NCI-H1417 (cell line): ENCODE results near the gene SMIM27.

Experiments used
- DNase-seq, 3 experiments: peaks; one replicate each; lab custom pipeline; 2025; lab: John Stamatoyannopoulos, UW

SMIM27 gene

DNA sequence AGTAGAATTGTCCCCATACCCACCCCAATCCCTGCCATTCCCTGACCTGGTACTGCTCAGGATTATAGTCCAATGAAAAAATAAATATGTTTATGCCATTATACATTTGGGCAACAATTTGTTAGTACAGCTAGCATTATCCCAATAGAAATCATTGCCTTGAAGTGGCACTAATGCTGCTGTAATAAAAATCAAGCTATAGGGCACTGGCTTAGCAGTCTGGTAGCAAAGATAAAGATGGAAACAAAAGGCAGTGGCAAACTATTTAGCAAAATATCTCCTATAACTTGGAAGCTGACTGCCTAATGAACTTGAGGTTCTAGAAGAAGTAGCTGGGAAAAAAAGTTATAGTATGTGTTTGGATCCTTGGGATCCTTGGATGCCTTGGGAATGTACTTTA is 2.5 kb downstream of the SMIM27 start:
- DNase-seq: no peak

DNA sequence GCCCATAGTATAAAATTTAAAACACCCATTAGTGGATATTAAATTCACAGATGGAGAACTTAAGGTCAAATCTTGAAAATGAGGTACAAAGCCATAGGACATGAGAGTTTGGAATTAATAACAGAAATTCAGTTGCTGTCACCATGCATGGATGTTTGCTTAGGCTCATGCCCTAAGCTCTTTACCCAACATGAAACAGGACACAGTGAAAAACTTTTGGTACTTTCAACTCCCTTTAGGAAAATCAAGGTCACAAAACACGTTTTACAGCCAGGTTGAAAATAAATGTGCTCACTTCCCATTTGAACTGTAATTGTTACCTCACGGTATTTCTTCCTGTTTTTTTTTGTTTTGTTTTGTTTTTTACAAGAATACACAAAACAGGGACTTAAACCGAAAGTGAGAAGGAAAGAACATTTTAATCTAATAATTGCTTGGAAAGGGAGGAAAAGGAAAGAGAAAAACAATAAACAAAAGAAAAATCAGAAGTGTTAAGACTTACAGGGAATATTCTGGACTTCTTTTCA is 6.3 kb downstream of the SMIM27 start:
- DNase-seq: no peak

DNA sequence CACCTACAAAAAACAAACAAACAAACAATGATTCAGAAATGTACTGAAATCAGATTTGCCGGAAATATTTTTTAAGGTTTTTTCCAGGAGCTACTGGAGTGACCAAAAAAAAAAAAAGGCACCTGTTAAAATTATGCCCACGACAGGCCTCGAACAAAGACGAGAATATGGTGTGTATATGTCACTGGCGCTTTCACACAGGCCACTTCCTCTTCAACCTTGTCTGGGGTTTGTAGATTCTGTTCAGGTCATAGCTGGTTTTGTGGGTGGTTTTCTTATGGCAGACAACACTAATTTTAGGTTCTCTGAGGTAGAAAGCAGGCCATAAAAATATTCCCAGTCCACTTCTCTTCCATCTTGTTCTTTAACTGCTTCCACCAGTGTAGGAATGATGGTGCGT is 13.8 kb downstream of the SMIM27 start:
- DNase-seq: no peak

DNA sequence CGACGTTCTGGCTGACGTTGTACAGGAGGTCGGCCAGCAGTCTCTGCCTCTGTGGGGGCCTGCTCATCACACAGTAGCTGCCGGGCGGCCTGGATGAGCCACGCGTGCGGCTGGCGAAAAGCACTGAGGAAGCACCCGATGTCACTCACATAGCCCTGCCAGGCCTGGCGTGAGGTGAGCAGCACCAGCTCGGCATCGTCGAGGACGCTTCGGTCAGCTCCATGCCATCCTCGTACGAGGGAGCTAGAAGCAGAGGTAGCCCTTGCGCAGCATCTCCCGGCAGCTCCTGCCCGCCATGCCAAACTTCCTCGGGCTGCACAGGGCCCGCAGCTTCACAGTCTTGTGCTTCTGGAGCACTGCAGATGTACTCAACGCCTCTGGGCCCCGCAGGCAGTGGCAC is 14.6 kb downstream of the SMIM27 start:
- no peak for DNase-seq

DNA sequence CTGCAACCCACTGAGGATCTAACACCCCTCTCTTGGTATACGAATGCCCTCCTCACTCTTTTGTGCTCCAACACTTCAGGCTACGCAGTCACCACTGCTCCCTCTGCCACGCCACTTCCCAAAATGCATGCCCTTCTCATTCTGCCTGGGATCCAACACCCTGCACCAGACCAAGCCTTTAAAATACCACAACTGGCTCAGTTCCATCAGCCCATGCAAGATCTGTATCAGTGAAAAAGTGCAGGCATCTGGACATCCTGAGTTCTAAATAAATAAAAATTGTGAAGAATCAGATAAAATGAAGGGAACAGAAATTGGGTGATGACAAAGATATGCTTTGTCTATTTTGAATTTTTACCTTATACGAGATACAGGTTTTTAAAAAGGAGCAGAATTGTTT is 18.1 kb downstream of the SMIM27 start:
- DNase-seq: no peak

DNA sequence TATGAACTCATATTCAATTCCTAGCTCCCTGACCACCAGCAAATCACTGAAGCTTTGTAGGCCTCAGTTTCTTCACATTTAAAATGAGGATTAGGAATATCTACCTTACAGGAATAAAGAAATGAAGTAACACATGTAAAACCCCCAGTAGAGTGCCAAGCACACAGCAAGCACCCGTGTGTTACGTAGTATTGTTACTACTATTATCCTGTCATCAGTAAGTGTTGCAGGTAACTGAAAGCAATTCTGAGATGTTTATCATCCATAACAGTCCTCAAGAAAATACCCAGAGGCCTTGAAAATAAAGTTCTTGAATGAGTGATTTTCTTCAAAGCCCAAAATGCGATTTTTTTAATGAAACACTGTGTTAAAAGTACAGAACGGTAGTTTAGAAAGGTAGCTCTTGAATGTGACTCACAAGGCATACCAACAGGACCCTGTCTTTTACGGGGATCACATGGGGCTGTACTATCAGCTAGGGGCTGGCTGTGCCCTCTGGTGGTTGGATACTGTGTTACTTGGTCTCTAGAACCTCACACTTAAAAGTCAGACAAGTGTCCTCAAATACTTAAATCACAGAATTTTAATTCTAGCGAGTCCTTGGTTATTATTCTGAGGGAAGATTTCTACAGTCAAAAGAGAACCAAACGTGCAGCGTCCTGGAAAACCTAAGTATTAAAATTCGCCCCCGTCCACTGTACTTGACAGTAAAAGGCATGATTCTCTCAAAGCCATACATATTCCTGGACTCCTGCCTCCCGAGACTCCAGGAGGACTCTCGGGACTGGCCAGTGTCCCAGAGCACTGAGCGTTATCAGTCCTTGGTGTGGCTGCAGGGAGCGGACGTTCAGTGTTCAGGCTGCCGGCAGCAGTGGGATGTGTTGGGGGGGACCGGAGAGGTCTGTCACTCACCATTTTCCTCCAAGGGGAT is 20.1 kb downstream of the SMIM27 start:
- peak; percentile 28 to 73 (median 46) for DNase-seq

DNA sequence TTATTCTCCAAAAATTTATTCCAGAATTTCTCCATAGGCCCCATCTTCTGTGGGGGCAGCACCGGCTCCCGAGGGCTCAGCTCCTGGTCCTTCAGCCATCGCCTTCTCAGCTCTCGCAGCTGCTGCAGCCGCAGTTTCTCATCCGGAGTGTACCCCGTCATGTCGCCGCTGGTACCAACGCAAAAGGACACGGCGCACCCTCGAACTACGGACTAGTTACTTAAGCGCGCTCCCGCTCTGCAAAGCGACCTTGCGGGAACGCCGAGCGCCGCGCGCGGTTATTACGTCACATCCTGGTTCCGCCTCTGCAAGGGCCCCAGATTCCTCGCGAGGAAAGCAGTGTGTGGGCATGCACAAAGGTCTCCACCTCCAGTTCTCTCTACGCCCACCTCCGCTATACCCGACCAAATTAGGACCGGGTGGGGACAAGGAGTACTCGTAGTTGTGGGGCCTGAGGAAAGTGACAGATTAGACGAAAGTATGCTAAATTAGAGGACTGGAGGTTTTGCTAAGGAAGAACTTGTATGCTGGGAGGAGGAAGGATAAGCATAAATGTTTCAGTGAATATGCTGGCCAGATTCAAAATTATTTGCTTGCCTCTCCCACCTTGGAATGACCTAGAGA is 20.9 kb downstream of the SMIM27 start, which contains the start of gene NDUFB6:
TSS of gene NDUFB6 (minus strand) at position 260 of the 624 bp plus-strand sequence. CDS start at position 161, 99 bp downstream.
- peak; percentile 80 to 90 (median 81) for DNase-seq

DNA sequence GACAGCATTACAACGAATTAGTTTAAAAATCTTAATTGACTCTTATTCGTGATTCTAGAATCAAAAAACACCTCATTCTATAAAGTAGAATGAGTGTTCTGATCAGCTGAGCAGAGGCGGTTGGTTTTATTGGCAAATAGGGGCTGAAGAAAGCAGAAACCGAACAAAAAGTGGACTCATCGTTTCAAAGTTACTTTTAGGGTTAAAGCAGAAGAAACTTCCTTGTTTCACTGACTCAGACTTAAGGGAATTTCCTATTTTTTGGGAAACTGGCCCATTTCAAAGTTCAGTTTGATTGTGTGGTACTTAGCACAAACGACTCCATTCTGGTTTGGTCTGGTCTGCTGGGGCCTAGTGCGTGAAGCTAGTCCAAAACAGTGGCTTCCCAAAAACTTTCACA is 21.7 kb downstream of the SMIM27 start:
- no peak for DNase-seq

DNA sequence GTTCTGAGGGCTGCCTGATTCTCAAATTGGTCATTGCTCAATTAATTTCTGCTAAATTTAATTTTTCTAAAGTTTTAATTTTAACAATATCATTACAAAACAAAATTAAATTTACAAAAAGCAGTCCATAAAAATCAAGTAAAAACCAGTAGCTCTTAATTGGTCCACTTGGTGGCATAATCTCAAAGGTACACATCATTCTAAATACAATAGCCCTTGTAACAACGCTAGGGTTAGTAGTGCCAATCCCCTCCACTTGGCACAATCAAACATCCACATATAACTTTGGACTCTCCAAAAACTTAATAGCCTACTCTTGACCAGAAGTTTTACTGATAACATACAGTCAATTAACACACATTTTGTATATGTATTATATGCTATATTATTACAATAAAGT is 22.7 kb downstream of the SMIM27 start:
- DNase-seq: no peak

DNA sequence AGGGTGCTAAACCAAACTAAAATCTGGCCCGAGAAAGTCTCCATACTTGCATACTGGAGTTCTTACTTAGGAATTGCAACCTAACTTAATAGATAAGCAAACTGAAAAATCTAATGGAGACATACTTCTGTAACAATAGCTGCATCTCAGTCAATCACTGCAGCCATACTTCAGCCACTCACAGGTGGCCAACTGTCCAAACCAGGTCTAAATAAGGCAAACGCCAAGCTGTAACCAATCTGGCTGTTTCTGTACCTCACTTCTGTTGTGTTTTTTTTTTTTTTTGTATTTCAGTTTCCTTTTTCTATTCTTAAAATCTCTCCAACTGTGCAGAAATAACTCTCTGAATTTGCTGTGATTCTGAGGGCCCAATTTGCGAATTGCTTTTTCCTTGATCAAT is 25.2 kb downstream of the SMIM27 start:
- DNase-seq: no peak

DNA sequence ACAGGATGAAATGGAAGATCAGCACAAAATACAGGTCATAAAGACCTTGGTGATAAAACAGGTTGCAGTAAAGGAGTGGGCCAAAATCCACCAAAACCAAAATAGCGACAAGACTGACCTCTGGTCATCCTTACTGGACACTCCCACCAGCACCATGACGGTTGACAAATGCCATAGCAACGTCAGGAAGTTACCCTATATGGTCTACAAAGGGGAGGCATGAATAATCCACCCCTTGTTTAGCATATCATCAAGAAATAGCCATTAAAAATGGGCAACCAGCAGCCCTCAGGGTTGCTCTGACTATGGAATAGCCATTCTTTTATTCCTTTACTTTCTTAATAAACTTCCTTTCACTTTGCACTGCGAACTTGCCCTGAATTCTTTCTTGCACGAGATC is 26.8 kb downstream of the SMIM27 start:
- DNase-seq: no peak

DNA sequence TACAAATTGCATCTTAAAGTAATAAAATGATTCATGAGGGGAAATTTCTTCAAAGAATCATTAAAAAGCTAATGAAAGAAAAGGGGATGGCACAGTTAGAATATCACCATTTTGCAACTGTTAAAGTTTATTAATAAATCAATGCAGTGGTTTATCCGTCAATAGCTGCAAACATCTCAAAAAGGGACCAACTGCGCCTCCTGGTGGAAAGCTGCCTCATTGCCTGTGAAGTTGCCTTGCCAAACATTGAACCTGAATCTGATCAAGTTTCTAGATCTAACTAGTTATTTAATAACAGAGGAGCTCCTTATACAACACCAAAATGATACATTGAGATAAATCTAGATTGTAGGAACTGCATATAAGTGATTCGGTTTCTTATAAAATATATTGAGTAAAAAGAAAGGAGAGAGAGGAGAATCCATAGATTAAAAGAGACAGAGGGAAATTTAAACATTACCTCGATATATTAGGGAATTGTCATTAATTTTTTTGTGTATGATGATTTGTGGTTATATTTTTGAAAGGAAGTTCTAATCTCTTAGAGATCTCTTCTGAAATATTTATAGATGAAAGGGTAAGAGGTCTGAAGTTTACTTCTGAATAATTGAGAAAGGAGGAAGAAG is 27.7 kb downstream of the SMIM27 start:
- DNase-seq: peak; percentile 4 to 70 (median 27)

DNA sequence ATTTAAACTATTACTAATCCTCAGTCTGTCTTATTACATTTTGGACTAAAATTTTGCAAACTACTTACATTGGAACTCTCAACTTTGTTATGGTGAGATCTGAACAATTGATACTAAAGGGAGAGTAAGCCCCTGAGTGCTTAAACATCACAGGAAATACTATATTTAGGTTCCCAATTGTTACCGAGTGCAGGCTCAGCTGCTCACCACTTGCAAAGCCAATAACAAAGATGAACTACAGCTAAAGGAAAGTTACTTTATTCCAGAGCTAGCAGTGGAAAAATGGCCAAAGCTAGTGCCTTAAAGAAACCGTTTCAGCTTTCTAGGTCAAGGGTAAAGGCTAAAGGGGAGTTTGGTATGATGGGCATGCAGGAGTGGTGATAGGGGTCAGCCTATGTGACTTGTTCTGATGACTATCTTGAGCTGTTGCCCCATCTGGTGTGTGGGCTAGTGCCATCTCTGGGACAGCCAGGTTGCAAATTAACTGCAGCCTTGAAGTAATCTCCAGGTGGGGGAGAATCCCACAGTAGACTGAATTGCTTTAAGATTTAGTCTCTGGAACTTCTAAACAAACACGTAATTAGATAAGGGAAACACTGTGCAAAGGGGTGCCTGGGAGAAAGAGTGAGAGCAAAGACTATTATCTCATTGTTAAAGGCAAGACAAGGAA is 28.6 kb downstream of the SMIM27 start:
- DNase-seq: no peak

DNA sequence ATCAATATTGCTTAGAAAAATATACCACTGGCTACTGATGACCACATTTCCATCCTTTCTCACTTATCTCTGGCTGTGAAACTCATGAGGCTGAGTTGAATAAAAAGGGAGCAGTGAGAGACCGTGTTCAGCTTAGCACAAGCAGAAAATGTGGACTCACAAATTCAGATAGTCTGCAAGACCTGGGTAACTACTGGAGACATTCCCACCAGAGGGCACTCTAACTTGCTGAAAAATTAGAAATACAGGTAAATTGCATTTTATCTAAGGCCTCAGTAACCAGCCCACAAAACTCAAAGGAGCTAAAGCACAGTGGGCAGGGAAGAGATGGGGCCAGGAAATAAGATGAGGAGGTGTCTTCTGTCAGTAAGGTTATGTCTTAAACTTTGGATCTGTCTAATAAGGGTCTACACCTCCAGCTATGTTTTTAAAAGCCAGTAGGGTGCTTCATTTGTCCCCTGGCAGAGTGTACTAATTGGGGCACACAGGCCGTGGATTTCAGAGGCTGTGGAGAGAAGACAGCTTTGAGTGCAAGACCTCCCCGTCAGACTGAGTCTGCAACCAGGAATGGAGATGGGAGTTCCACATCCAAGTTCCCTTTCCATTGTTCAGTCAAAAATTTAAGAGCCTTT is 29.5 kb downstream of the SMIM27 start:
- peak; percentile 2 to 72 (median 32) for DNase-seq

DNA sequence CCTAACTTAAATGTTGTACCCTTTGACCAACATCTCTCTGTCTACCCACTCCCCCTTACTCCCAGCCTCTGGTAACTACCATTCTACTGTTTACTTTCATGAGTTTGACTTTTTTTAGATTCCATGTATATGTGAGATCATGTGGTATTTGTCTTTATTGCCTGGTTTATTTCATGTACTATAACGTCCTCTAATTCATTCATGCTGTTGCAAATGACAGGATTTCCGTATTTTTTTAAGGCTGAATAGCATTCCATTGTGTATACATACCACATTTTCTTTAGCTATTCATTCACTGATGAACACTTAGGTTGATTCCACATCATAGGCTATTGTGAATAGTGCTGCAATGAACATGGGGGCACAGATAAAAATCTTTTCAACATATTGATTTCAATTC is 32.7 kb downstream of the SMIM27 start:
- no peak for DNase-seq

DNA sequence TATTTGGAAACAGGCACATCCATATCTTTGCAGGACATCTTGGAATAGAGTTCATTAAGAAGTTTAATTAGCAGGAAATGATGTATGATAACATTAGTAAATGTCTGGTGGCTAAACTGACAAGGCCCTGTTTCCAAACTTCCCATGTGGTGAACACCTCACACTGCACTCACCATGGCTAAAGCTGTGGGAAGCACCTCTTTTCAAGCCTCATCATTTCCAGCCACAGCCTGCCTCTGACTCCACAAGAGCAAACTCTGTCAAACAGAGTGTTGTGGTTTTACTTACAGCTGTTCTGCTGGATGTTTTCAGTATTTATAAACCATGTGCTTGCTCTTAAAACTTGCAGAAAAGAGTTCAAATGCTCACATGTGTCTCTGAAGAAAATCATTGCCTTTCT is 35.8 kb downstream of the SMIM27 start:
- DNase-seq: no peak

DNA sequence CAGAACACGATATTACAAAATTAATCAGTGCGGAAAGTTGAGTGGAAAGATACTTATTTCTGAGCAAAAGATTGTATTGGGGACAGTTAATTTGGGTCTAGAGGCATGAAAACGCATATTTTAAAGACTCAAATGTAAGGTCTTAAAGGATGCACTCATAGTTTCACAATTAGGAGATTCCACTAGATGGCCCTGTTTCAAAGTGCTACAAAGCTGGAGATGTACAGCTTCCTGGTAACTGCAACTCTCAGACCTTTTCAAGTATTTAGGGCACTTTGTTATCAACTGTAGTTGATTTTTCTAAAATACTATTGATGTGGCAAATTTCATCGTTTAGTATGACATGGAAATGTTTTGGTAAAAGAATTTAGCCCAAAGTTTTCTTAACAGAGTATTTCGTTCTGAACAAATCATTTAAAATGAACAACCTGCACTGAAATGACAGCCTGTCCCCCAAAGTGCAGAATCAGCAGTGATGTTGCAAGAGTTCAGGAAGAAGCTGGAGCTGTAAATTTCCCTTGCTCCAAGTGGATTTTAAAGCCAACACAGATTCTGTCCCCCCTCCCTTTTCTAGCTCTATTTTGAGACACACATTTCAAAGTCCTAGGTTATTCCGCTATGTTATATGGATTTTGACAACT is 37.1 kb downstream of the SMIM27 start:
- peak in 1 of 3 experiments; percentile 48 for DNase-seq

DNA sequence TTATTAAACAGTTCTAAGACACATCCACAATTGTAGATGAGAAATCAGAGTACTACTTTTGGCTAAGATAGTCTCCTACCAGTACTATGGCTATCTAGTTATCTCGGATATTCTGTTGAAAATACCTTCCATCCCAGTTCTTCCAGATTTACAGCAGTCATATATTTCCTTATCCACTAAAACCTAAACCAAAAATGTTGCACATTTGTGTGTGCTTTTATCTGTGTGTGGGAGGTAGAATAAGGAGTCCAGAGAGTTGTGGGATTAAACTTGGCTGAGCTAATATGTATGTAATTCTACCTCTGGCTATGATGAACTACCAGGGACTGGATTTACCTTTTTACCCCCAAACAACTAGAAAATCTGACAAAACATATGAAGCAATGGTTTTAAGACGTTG is 38.3 kb downstream of the SMIM27 start:
- DNase-seq: no peak

DNA sequence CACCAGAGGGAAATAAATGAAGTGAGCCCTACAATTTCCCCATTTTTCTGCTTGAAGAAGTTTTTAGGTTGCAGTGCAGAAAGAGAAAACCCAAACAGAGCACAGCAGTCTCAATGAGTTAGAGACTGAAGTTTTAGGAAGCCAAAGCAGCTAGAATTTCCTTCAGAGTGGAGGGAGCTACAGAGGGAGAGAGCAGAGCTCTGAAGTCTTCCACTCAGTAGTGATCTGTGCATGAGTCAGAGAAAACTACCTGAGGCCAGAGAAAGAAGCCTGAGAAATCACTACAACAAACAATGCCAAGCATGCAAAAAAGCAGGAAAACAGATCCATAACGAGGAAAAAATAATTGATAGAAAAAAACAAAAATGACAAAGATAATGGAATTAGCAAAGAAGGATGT is 38.8 kb downstream of the SMIM27 start:
- no peak for DNase-seq

DNA sequence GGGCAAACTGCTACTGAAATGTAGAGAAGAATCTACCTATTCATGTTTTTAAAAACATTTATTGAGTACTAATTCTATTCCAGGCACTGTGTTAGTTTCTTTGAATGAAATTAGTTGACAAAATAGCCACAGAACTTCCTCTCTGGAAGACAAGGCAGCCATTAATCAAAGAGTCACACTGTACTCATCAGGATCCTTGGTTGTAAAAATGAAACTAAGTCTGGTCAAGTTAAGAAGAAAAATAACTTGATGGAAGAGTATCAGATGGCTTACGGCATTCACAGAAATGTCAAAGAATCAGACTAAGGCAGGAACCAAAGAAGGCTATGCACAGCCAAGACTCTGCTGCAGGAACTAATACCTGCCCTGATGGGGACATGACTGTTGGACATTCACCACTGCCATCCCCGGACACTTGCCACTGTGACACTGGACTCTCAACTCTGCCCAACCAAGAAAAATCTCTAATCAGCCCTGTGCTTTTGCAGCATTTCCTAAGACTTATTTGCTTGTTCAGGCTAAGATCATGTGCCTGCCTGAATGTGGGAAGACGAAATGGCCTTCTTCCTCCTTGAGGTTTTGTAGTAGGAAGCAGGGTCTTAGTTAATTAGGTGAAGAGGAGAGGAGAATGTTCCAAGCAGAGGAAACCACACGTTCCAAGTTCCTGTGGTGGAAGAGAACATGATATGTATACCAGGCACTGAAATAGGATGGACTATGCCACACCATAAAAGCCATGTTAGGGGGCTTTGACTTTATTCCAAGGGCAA is 44.2 kb downstream of the SMIM27 start:
- no peak for DNase-seq
